GM23338 (cell line): ENCODE measurements around the gene DROSHA. TPM values are rescaled to one million over a fixed set of nuclear protein-coding genes. Genes with fewer than 3 reads are reported as not detected.

Source experiments
- ATAC-seq: fragments of 200-7000 bp; cut with Tn5 transposase; 3 replicates; pipeline ENCODE4 v1.9.1; 2020
- DNase-seq: peaks from one replicate; pipeline ENCODE4 v3.0.0-alpha.2; 2015; ENCODE audit warnings: low spot score
- H2AFZ ChIP-seq: fragments of 200-600 bp; sonication (generic); 2 replicates; pipeline ENCODE4 v1.8.0; 2016; ENCODE audit warnings: antibody characterized with exemption, mild to moderate bottlenecking, moderate library complexity
- H3F3A ChIP-seq: fragments of 200-600 bp; sonication (generic); replicated peaks from 2 replicates; pipeline ENCODE4 v1.8.0; 2017; ENCODE audit warnings: antibody characterized with exemption, mixed run types, low read depth
- H3K27ac ChIP-seq: fragments of 200-600 bp; sonication (generic); 2 replicates; pipeline ENCODE4 v1.6.1; 2016; ENCODE audit warnings: low read depth
- H3K27me3 ChIP-seq: fragments of 200-600 bp; sonication (generic); 2 replicates; pipeline ENCODE4 v1.8.0; 2016; ENCODE audit warnings: mild to moderate bottlenecking, mixed run types, moderate library complexity; ENCODE audit not compliant: insufficient read depth
- H3K36me3 ChIP-seq: fragments of 200-600 bp; sonication (generic); 2 replicates; pipeline ENCODE4 v1.8.0; 2016; ENCODE audit warnings: mild to moderate bottlenecking; ENCODE audit not compliant: insufficient read depth
- H3K4me1 ChIP-seq: fragments of 200-600 bp; sonication (generic); 2 replicates; pipeline ENCODE4 v1.8.0; 2016; ENCODE audit warnings: mild to moderate bottlenecking, moderate library complexity; ENCODE audit not compliant: insufficient read depth
- H3K4me2 ChIP-seq: fragments of 200-600 bp; sonication (generic); 2 replicates; pipeline ENCODE4 v1.7.1; 2017; ENCODE audit warnings: mixed run types
- H3K4me3 ChIP-seq: fragments of 200-600 bp; sonication (generic); 2 replicates; pipeline ENCODE4 v1.6.1; 2016; ENCODE audit warnings: mixed run types
- H3K79me2 ChIP-seq: fragments of 200-600 bp; sonication (generic); replicated peaks from 2 replicates; pipeline ENCODE4 v1.8.0; 2017; ENCODE audit warnings: mild to moderate bottlenecking; ENCODE audit not compliant: insufficient read depth
- H3K9me2 ChIP-seq: fragments of 200-600 bp; sonication (generic); 2 replicates; pipeline ENCODE4 v1.8.0; 2017; ENCODE audit not compliant: insufficient read depth
- H4K20me1 ChIP-seq: fragments of 200-600 bp; sonication (generic); replicated peaks from 2 replicates; pipeline ENCODE4 v1.8.0; 2017; ENCODE audit warnings: mild to moderate bottlenecking; ENCODE audit not compliant: insufficient read depth
- H3K27ac Mint-ChIP-seq: 2 replicates; pipeline ENCODE4 v1.8.0; 2020; ENCODE audit warnings: inconsistent platforms, mild to moderate bottlenecking, moderate library complexity, mixed read lengths
- H3K27me3 Mint-ChIP-seq: 3 replicates; pipeline ENCODE4 v1.8.0; 2022; ENCODE audit warnings: low read depth, mild to moderate bottlenecking, moderate library complexity, mixed read lengths, inconsistent platforms; ENCODE audit not compliant: insufficient read depth, poor library complexity
- H3K36me3 Mint-ChIP-seq: 3 replicates; pipeline ENCODE4 v1.8.0; 2021; ENCODE audit warnings: low read depth, mild to moderate bottlenecking, inconsistent platforms, moderate library complexity, mixed read lengths
- H3K4me1 Mint-ChIP-seq: 3 replicates; pipeline ENCODE4 v1.8.0; 2020; ENCODE audit warnings: mild to moderate bottlenecking, inconsistent platforms, mixed read lengths
- H3K4me3 Mint-ChIP-seq: 3 replicates; pipeline ENCODE4 v1.8.0; 2021; ENCODE audit warnings: moderate library complexity, mild to moderate bottlenecking, inconsistent platforms, mixed read lengths
- H3K9me3 Mint-ChIP-seq: 3 replicates; pipeline ENCODE4 v1.8.0; 2020; ENCODE audit warnings: moderate library complexity, mild to moderate bottlenecking, inconsistent platforms, mixed read lengths
- CREB1 ChIP-seq: fragments of 250-450 bp; sonication (Bioruptor Pico); IDR thresholded peaks from 2 replicates; pipeline ENCODE4 v1.5.0; 2020; ENCODE audit warnings: low read depth, mild to moderate bottlenecking, moderate library complexity
- ETS1 ChIP-seq: IDR thresholded peaks from 2 replicates; pipeline ENCODE4 v1.6.1; 2016; ENCODE audit warnings: antibody characterized with exemption
- EZH2 ChIP-seq: fragments of 200-600 bp; sonication (generic); IDR thresholded peaks from one replicate; pipeline ENCODE4 v1.8.0; 2017; ENCODE audit warnings: antibody characterized with exemption, mild to moderate bottlenecking, low read depth; ENCODE audit not compliant: unreplicated experiment
- EZH2phosphoT487 ChIP-seq: fragments of 200-600 bp; sonication (generic); IDR thresholded peaks from one replicate; pipeline ENCODE4 v1.8.1; 2018; ENCODE audit warnings: antibody characterized with exemption; ENCODE audit not compliant: unreplicated experiment
- JUNB ChIP-seq: IDR thresholded peaks from one replicate; pipeline ENCODE4 v1.6.1; 2016; ENCODE audit warnings: antibody characterized with exemption; ENCODE audit not compliant: unreplicated experiment
- NANOG ChIP-seq: IDR thresholded peaks from 2 replicates; pipeline ENCODE4 v1.6.1; 2016; ENCODE audit warnings: antibody characterized with exemption, borderline replicate concordance
- POLR2AphosphoS5 ChIP-seq: IDR thresholded peaks from 2 replicates; pipeline ENCODE4 v1.6.1; 2016; ENCODE audit warnings: antibody characterized with exemption, low read depth
- STAT1 ChIP-seq: IDR thresholded peaks from one replicate; pipeline ENCODE4 v1.6.1; 2016; ENCODE audit warnings: antibody characterized with exemption; ENCODE audit not compliant: unreplicated experiment
- ZNF114 ChIP-seq: fragments of 250-450 bp; sonication (Bioruptor Pico); IDR thresholded peaks from 2 replicates; pipeline ENCODE4 v1.5.0; 2020; ENCODE audit warnings: mild to moderate bottlenecking, moderate library complexity
- ZNF331 ChIP-seq: fragments of 250-450 bp; sonication (Bioruptor Pico); IDR thresholded peaks from 2 replicates; pipeline ENCODE4 v1.5.0; 2020; ENCODE audit warnings: low read depth, mild to moderate bottlenecking, moderate library complexity
- ZNF462 ChIP-seq: fragments of 250-450 bp; sonication (Bioruptor Pico); IDR thresholded peaks from 2 replicates; pipeline ENCODE4 v1.5.0; 2020; ENCODE audit warnings: mild to moderate bottlenecking, moderate library complexity
- polyA plus RNA-seq: library from polyadenylated mRNA; unstranded; fragments of >200 nt; fragmentation: Nextera tagmentation; extraction: Ambion mirVana; gene quantifications from 2 replicates; pipeline ENCODE4 v1.2.1, GENCODE V29; 2016
- total RNA-seq: library from RNA; depleted of rRNA; stranded (reverse); fragments of >200 nt; shearing (Covaris generic); gene quantifications from 2 replicates; pipeline ENCODE4 v1.2.3, GENCODE V29; 2014
- TF ChIP-seq, protein P1 (sequence below), 2 experiments: fragments of 200-600 bp in 1 of 2; sonication (generic) in 1 of 2; conservative IDR thresholded peaks; 2 replicates each; pipeline versions ENCODE4 v1.5.1 to v1.6.1; 2016 to 2017; ENCODE audit warnings: antibody characterized with exemption in 2 of 2, low read depth in 2 of 2, mild to moderate bottlenecking in 2 of 2, moderate library complexity in 1 of 2
- TF ChIP-seq, protein P2 (sequence below): IDR thresholded peaks from one replicate; pipeline ENCODE4 v1.6.1; 2018; ENCODE audit warnings: antibody characterized with exemption; ENCODE audit not compliant: unreplicated experiment

The DROSHA gene
- total and polyA plus RNA-seq, 2 experiments from 2014 or later: 70.6 to 87.8 TPM

DNA sequence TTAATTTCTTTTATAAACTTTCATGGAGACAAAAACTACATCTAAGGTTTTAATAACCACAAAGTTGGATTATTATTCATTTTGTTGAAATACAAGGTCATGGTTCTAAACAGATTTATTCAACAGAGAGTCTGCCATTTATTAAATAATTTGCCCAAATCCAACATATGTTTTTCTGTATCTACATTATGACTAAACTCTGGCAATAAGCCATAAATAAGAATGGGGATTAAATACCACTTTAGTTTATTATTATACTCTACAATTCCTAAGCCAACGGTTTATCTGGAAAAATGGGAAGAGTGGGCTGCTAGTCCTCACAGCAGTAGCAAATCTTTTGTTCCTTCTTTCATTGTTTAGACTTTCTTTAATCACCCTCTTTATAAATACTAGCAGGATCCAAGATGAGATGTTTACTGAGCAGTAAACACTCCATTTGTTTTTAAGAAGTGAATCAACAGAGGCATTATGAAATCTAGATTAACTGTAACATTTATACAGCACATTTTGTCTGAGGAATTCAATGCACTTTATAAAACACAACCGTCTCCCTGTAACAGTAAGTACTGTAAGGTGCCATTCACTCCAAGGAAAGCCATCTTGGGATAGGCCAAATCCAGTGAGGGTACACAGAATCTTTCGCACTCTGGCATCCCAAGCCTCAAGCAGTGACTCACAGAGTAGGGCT lies 89.7 kb downstream of the DROSHA start:
- peaks cover 10% of the 10 kb centered on the region; the same call in 2 of the 3 replicates for H3K4me1 Mint-ChIP-seq
- Histone ChIP-seq H3K4me2 (no peak overlapping the region), H3F3A (no peaks in the 10 kb centered on the region), H3K27me3 (no peaks in the 10 kb centered on the region), H3K79me2 (peaks cover 4% of the 10 kb centered on the region; the same call in 1 of the 2 replicates), H3K4me3 (no peak overlapping the region), H3K36me3 (peaks cover 7% of the 10 kb centered on the region), H3K9me2 (no peaks in the 10 kb centered on the region), H4K20me1 (no peaks in the 10 kb centered on the region), H3K4me1 (0 out of 2 replicates have a peak, but pooled peaks cover 6% of the 10 kb centered on the region), H3K27ac (no peak overlapping the region), H2AFZ (no peak overlapping the region)
- ATAC-seq (no peak), DNase-seq (no peak)
- H3K9me3 Mint-ChIP-seq: no peaks in the 10 kb centered on the region
- no peaks in the 10 kb centered on the region for H3K27me3 Mint-ChIP-seq
- H3K4me3 Mint-ChIP-seq: no peak overlapping the region
- no peak for TF ChIP-seq ZNF331 (CRISPR knock-in tag)
- TF ChIP-seq POLR2AphosphoS5: no peak
- TF ChIP-seq CREB1 (CRISPR knock-in tag): no peak
- TF ChIP-seq ZNF114 (CRISPR knock-in tag): no peak
- no peak for TF ChIP-seq EZH2phosphoT487
- no peak for TF ChIP-seq NANOG
- TF ChIP-seq, protein P1, sequence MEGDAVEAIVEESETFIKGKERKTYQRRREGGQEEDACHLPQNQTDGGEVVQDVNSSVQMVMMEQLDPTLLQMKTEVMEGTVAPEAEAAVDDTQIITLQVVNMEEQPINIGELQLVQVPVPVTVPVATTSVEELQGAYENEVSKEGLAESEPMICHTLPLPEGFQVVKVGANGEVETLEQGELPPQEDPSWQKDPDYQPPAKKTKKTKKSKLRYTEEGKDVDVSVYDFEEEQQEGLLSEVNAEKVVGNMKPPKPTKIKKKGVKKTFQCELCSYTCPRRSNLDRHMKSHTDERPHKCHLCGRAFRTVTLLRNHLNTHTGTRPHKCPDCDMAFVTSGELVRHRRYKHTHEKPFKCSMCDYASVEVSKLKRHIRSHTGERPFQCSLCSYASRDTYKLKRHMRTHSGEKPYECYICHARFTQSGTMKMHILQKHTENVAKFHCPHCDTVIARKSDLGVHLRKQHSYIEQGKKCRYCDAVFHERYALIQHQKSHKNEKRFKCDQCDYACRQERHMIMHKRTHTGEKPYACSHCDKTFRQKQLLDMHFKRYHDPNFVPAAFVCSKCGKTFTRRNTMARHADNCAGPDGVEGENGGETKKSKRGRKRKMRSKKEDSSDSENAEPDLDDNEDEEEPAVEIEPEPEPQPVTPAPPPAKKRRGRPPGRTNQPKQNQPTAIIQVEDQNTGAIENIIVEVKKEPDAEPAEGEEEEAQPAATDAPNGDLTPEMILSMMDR (conservative IDR thresholded peaks at IDR 0.05; ENCODE audit: low read depth in 2 of 2): no peak
- TF ChIP-seq ZNF462 (CRISPR knock-in tag): no peak
- TF ChIP-seq JUNB: no peak
- TF ChIP-seq STAT1: no peak
- TF ChIP-seq EZH2: no peak
- TF ChIP-seq, protein P2, sequence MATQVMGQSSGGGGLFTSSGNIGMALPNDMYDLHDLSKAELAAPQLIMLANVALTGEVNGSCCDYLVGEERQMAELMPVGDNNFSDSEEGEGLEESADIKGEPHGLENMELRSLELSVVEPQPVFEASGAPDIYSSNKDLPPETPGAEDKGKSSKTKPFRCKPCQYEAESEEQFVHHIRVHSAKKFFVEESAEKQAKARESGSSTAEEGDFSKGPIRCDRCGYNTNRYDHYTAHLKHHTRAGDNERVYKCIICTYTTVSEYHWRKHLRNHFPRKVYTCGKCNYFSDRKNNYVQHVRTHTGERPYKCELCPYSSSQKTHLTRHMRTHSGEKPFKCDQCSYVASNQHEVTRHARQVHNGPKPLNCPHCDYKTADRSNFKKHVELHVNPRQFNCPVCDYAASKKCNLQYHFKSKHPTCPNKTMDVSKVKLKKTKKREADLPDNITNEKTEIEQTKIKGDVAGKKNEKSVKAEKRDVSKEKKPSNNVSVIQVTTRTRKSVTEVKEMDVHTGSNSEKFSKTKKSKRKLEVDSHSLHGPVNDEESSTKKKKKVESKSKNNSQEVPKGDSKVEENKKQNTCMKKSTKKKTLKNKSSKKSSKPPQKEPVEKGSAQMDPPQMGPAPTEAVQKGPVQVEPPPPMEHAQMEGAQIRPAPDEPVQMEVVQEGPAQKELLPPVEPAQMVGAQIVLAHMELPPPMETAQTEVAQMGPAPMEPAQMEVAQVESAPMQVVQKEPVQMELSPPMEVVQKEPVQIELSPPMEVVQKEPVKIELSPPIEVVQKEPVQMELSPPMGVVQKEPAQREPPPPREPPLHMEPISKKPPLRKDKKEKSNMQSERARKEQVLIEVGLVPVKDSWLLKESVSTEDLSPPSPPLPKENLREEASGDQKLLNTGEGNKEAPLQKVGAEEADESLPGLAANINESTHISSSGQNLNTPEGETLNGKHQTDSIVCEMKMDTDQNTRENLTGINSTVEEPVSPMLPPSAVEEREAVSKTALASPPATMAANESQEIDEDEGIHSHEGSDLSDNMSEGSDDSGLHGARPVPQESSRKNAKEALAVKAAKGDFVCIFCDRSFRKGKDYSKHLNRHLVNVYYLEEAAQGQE: no peak
- no peak for TF ChIP-seq ETS1
- peaks cover 23% of the 10 kb centered on the region for H3K36me3 Mint-ChIP-seq
- H3K27ac Mint-ChIP-seq: no peak overlapping the region
